Prostate gland (tissue), 2 donors: Measurements from ENCODE around the gene YWHAB.

ENCODE experiments used
- POLR2A ChIP-seq: fragments of 450-650 bp; IDR thresholded peaks from one replicate; pipeline ENCODE4 v1.6.1; 2016; ENCODE audit warnings: antibody characterized with exemption, mild to moderate bottlenecking
- POLR2AphosphoS5 ChIP-seq: sonication (generic); formaldehyde crosslinking; IDR thresholded peaks from one replicate; pipeline ENCODE4 v1.6.1; 2017; ENCODE audit warnings: antibody characterized with exemption
- TF ChIP-seq, protein P1 (sequence below), 4 experiments: fragments of 200-600 bp in 2 of 4; fragments of 450-650 bp in 2 of 4; sonication (generic) in 2 of 4; IDR thresholded peaks; 1 replicate in 3 of 4; 2 replicates in 1 of 4; pipeline ENCODE4 v1.5.1; 2016 to 2019; ENCODE audit warnings: antibody characterized with exemption in 4 of 4, mild to moderate bottlenecking in 2 of 4, moderate library complexity in 2 of 4

DNA sequence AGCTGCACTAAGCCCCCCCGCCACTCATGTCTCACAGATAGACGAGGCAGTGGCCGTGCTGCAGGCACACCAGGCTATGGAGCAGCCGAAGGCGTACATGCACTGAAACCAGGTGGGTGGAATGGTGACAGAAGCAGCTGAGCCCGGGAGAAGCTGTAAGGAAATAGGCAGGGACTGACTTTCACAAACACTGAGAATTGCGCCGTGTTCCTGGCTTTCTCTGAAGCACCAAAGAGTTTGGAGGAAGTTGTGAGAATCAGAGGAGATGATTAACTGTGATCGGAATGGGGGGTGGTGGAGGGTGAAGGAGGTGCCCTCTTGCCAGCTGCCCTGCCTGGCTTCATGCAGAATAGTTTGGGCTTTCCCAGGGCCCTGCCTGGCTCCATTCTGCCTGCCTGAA lies 53.1 kb downstream of the YWHAB start:
- TF ChIP-seq POLR2A, result no peak
- TF ChIP-seq, protein P1, sequence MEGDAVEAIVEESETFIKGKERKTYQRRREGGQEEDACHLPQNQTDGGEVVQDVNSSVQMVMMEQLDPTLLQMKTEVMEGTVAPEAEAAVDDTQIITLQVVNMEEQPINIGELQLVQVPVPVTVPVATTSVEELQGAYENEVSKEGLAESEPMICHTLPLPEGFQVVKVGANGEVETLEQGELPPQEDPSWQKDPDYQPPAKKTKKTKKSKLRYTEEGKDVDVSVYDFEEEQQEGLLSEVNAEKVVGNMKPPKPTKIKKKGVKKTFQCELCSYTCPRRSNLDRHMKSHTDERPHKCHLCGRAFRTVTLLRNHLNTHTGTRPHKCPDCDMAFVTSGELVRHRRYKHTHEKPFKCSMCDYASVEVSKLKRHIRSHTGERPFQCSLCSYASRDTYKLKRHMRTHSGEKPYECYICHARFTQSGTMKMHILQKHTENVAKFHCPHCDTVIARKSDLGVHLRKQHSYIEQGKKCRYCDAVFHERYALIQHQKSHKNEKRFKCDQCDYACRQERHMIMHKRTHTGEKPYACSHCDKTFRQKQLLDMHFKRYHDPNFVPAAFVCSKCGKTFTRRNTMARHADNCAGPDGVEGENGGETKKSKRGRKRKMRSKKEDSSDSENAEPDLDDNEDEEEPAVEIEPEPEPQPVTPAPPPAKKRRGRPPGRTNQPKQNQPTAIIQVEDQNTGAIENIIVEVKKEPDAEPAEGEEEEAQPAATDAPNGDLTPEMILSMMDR (IDR thresholded peaks at IDR 0.05), result no peak
- TF ChIP-seq POLR2AphosphoS5, result no peak
